ENCODE results near the gene SUMF1.

DNA sequence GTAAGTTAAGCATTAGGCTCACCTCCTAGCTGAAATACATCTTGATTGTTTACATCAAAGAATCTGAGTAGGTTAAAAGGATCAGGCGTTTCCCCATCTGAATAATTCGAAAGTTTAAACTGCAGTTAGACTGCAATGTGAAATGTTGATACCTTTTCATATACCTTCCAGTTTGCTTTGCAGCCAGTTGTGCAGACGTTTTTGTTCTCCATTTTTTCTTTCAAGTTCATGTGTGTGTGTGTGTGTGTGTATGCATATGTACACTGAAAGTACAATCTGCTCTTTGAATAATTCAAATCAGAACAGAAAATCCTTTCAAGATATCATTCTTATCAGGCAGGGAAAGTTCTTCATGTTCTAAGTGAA, 29.0 kb upstream of the SUMF1 start:
- TF ChIP-seq, protein P1, sequence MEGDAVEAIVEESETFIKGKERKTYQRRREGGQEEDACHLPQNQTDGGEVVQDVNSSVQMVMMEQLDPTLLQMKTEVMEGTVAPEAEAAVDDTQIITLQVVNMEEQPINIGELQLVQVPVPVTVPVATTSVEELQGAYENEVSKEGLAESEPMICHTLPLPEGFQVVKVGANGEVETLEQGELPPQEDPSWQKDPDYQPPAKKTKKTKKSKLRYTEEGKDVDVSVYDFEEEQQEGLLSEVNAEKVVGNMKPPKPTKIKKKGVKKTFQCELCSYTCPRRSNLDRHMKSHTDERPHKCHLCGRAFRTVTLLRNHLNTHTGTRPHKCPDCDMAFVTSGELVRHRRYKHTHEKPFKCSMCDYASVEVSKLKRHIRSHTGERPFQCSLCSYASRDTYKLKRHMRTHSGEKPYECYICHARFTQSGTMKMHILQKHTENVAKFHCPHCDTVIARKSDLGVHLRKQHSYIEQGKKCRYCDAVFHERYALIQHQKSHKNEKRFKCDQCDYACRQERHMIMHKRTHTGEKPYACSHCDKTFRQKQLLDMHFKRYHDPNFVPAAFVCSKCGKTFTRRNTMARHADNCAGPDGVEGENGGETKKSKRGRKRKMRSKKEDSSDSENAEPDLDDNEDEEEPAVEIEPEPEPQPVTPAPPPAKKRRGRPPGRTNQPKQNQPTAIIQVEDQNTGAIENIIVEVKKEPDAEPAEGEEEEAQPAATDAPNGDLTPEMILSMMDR (conservative IDR thresholded peaks at IDR 0.05; ENCODE audit: low read length) = no peak
- TF ChIP-seq EZH2phosphoT487 (IDR thresholded peaks at IDR 0.05; ENCODE audit: borderline replicate concordance) = no peak
